Left forelimb (tissue), 1 donor: ENCODE data around the gene CFAP77.

ENCODE experiments used
- DNase-seq: peaks from one replicate; pipeline ENCODE4 v3.0.0-alpha.2; 2018; ENCODE audit warnings: low spot score

Gene CFAP77

DNA sequence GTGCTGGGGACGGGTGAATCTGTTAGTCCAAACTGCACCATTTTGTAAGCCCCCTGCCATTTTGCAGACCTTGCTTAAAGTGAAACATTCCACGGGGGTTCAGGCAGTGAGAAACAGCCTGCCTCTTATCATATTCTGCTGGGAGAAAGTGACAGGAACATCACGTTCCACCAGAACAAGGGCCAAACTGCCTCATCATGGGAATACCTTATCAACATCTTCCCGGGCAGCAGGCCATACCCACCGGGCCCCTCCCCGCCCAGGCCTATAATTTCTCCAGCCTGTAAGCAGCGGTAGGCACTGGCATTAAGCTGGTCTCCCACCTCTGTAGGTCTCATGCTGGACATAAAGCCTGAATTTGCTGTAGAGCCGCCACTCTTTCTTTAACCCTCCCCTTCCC is 1.5 kb upstream of the CFAP77 start:
- no peak for DNase-seq

GRCh38 chr9:132410642-132411041 is 631 bp downstream of the CFAP77 start:
- DNase-seq = no peak

- DNase-seq = no peak
These were observed 1.1 kb downstream of the CFAP77 start for GRCh38 chr9:132411091-132411508.

- no peak for DNase-seq
These were observed 2.1 kb downstream of the CFAP77 start for GRCh38 chr9:132412089-132412488.

GRCh38 chr9:132413926-132414325 is 3.9 kb downstream of the CFAP77 start:
- DNase-seq = no peak

DNA sequence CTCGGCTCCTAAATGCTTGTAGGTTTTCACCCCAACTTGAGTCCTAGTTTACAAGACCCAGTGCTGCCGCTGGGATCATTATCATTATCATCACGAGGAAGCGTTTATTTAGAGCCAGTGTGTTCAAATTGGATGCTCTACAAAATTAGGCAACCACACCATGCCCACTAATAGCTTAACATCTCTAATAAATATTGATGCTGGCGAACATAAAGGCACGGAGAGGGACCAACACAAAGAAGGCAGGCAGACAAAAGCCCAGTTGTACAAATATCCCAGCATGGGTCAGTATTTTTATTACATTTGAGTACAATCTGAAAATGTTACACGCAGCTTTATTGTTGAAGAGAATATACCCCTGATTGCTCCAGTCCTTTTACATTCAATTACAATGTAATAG is 4.7 kb downstream of the CFAP77 start:
- no peak for DNase-seq

GRCh38 chr9:132415181-132415580 is 5.2 kb downstream of the CFAP77 start:
- no peak for DNase-seq

DNA sequence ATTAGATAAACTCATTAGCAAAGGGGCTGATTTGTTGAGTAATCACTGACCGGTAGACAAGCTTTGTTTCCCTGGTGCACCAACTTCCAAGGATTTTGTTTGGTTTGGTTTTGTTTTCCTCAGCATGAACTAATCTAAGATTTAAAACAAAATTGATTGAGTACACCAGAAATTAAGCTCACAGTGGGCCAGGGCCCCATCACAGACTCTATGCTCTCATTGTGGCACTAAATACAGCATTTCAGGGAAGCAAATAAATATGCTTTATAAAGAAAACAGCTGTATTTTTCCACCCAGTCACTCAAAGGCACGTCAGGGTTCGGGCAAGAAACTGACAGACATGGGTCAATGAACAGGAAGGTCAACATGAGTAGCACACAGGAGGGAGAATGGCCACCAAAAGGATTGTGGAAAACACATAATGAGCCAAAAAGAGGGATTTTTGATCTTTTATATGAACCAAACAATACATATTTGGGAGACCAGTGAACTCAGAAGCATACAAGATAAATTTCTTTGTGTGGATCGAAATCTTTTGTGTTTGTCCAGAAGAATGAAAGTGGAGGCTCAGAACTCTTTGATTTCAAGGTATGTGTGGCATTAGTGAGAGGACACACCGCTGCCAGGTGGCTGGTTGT is 8.8 kb downstream of the CFAP77 start:
- no peak for DNase-seq

DNA sequence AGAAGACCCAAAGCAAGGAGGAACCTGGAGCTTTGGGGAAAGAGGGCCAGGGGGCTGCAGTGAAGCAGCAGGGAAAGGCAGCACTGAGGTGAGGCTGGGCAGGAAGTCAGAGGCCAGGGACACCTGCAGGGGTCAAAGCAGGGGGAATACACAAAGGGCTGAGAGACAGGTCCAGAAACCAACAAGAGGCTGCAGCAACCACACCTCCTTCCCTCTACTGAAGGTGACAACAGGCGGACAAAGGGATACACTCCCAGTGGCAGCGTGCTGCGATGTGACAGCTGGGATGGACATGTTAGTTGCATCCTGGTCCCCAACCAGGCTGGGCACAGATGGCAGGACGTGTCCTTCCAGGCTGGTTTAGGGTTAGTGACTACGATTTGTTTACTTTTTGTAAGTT is 12.6 kb downstream of the CFAP77 start:
- no peak for DNase-seq

DNA sequence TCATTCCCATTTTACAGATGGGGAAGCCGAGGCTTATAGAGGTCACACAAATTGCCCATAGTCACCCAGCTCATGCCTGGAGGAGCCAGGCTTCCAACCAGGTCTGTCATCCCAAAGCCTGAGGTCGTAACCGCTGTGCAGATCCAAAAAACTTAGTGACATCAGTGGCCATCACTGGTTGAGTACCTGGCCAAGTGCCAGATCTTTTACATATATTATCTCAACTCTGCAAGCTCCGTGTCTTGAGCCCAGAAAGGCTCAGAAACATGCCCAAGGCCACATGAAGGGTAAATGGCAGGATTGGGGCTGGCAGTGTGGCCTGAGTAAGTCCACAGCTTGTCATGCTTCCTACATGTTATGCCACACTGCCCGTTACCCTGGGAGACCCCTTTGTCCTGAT is 13.5 kb downstream of the CFAP77 start:
- DNase-seq = no peak

DNA sequence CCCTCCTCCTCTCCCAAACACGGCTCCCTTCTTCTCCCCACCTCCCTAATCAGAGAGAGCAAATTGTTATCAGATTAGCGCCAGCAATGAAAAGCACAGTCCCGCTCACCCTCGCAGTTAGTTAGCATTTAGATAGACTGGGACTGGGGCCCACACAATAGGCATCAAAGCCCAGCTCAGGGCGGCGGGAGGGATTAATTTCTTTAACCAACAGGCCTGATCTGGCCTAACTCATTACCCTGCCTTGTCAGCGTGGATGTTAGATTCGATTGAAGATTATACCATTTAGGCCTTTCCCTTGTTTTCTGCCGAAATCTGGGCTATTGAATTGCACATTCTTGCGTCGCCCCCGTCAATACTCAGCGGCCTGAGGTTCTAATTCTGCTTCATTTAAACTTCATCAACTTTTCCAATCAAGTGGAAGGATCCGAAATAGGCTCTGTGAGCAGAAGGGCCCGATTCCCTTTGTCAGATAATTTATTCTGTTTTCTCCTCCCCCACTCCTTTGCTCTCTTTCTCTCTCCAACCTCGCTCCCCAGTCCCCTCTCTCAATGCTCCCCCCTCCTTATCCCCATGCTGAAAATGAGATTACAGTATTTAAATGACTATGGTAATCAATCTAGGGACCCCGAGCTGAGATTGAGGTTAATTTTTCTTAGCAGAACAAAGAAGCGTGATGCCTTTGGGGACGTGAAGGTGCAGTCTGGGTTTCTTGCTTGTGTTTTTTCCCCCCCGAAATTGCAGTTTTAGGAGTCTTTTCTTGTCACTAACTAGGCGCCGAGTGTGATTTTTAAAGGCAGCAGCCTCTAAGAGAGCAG is 15.1 kb downstream of the CFAP77 start:
- no peak for DNase-seq

- no peak for DNase-seq
These were observed 15.7 kb downstream of the CFAP77 start for GRCh38 chr9:132425675-132426062.

DNA sequence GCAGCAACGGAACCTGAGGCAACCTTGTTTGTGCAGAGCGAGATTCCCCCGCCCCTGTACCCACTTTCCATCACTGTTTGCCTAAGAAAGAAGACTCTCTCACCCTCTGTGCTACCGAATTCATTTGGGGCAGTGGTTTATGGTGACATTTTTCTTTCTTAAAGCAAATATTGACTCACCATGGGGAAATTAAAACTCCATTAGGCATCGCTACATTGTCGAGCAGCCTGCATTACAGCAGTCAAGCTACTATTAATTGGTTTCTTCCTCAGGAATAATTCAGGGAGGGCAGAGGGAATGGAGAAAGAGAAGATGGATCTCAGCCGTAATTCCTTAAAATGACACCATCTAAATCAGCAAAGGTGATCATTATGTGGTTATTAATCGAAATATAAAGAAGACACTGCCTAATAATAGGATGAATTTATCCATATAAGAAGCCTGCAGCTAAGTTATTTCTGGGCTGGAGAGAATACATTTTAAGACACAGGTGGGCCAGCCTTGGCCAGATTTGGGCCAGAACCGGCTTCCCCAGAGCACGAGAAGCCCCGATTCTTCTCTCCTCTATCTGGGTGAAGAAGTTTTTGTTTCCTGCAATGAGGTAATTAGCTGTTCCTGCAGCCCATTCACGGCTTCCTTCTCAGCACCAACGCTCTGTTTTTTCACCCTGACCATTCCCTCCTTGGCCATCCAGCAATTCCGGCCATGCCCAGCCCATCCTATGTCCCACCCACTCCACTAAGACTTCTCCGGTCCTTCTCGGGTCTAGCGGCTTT is 16.8 kb downstream of the CFAP77 start:
- no peak for DNase-seq

GRCh38 chr9:132430998-132431397 is 21.0 kb downstream of the CFAP77 start:
- no peak for DNase-seq

- no peak for DNase-seq
These were observed 24.9 kb downstream of the CFAP77 start for GRCh38 chr9:132434881-132435280.

DNA sequence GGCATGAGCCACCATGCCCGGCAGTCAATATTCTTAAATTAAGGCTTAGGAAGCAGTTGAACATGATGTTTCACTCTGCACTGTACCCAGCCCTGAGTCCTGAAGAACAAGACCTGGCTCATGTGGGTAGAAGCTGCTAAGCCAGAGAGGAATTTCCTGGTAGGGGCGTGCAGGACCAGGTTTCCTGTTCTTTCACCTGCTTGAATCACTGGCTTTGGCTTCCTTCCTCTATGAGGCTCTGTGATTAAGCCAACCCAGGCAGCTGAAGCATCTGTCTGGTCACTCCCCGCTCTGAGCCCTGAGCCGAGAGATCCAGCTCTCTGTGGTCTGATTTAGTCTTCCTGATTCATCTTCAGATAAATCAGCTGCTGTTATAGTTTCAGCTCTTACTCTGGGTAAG is 29.1 kb downstream of the CFAP77 start:
- no peak for DNase-seq

GRCh38 chr9:132440735-132441134 is 30.7 kb downstream of the CFAP77 start:
- no peak for DNase-seq

GRCh38 chr9:132441404-132441803 is 31.4 kb downstream of the CFAP77 start:
- DNase-seq = no peak

- no peak for DNase-seq
These were observed 34.1 kb downstream of the CFAP77 start for GRCh38 chr9:132443951-132444607.

GRCh38 chr9:132446887-132447286 is 36.9 kb downstream of the CFAP77 start:
- DNase-seq = no peak

DNA sequence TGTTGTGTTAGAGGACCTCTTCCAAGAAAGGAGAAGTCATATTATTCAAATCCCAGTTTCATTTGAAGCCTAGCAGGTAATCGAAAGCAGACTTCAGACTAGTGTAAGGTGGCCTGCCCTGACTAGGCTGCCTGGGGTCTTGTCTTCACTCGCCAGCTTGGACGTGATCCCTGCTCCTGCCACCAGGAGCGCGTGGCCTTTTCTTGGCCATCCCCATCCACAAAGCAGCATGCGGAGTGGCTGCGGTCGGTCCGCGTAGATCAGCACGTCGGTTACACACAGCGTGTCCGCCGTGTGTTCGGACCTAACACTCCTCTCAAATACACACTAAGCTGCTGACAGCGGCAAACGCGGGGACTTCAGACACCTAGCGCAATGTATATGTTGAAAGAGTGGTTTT is 37.3 kb downstream of the CFAP77 start:
- DNase-seq = no peak

- no peak for DNase-seq
These were observed 37.9 kb downstream of the CFAP77 start for GRCh38 chr9:132447902-132448301.
